Measurements from ENCODE around the gene ANKMY1. TPM values are rescaled to one million over a fixed set of nuclear protein-coding genes. Genes with fewer than 3 reads are reported as not detected.

The ANKMY1 gene
- total and polyA plus RNA-seq, 10 donors: 7.6 to 45.5 (median 29.4) TPM

GRCh38 chr2:240555541-240556250 lies 2.1 kb downstream of the ANKMY1 start:
- WGBS, 5 donors: 85 to 96% (median 95%) methylated on average over 12 to 16 of the region's 16 CpGs
- Histone ChIP-seq H3K4me1 (peaks cover 29 to 66% (median 46%) of the 10 kb centered on the region in 6 donors), H3K9me3 (peaks cover 0 to 8% (median 2%) of the 10 kb centered on the region in 8 donors), H3K4me3 (no peak overlapping the region), H3K27ac (no peak overlapping the region), H3K27me3 (replicated peaks in 1 of 7) (peaks cover 0 to 7% (median 0%) of the 10 kb centered on the region in 7 donors), H3K36me3 (peaks cover 0 to 66% (median 18%) of the 10 kb centered on the region in 6 donors)
- DNase-seq: no peak
- TF ChIP-seq POLR2AphosphoS5 (IDR thresholded peaks at IDR 0.05) (no peak), POLR2A (IDR thresholded peaks at IDR 0.05) (no peak), CTCF (IDR thresholded peaks at IDR 0.05 in 8 of 11, conservative IDR thresholded peaks at IDR 0.05 in 3 of 11) (no peak)
- intact Hi-C loops (cut with DNase I; ENCODE audit: low total_unique reads): no loop called here

DNA sequence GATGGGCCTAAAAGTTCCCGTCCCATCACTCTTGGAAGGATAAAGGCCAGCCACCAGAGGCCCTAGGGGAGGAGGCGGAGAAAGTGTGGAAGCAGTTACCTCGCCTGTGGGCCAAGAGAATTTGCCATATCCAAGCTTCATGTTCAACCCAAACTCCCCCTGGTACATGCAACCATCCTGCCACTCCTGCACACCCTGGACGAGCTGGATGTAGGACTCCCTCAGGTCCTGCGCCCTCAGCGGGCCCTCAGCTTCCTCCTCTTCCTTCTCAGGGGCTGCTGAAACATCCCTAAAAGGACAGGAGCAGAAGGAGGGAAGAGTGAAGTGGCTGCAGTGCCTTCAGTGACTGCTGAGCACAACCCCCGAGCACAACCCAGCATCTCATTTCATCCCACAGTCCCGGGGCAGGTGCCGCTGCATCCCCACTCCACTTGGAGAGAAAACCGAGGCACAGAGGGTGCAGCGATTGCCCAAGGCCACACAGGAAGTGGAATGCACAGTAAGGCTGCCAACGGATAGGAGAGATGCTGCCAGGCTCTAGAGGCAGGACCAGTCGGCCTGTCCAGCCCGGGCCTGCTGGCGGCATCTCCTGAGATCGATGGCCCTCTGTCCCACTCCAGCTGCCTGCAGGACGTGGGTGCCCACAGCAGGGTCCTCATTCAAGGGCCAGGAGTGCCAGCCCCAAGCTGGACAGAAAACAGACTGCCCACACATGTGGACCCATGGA lies 2.9 kb downstream of the ANKMY1 start:
- no peak for TF ChIP-seq POLR2A (IDR thresholded peaks at IDR 0.05)
- no peak for TF ChIP-seq POLR2AphosphoS5 (IDR thresholded peaks at IDR 0.05)
- TF ChIP-seq CTCF (IDR thresholded peaks at IDR 0.05 in 8 of 11, conservative IDR thresholded peaks at IDR 0.05 in 3 of 11): no peak
- peaks cover 0 to 7% (median 0%) of the 10 kb centered on the region in 7 donors for H3K27me3 ChIP-seq (replicated peaks in 1 of 7)
- intact Hi-C loops (cut with DNase I; ENCODE audit: low total_unique reads): no loop called here
- DNase-seq: peak; percentile 73
- no peak overlapping the region for H3K27ac ChIP-seq
- H3K36me3 ChIP-seq: peaks cover 0 to 68% (median 22%) of the 10 kb centered on the region in 6 donors
- WGBS, 5 donors: 86 to 92% (median 89%) methylated on average over 10 to 17 of the region's 17 CpGs
- peaks cover 28 to 62% (median 43%) of the 10 kb centered on the region in 6 donors for H3K4me1 ChIP-seq
- no peak overlapping the region for H3K4me3 ChIP-seq
- H3K9me3 ChIP-seq: peaks cover 0 to 12% (median 3%) of the 10 kb centered on the region in 8 donors

DNA sequence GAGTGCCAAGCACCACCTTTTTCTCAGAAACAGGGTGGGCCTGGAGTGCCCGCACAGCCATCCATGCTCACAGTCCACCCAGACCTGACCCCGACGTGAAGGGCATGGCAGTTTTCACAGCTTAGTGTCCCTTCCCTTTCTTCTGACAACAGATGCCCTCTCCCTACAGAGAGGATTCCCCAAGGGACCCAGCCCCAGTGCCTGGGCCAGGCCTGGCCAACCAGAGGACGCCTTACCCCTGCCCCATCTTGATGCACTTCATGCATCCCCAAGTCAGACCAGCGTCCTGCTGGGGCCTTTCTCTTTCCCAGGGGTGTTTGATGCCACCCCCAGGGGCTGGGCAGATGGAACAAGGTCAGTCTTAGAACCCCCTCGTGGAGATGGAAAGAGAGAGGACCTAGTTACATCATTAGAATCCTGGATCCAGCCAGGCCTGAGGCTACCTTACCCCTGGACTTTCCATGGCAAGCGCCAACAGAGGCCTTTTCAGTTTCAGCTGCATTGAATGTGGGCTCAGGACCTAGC lies 3.8 kb downstream of the ANKMY1 start:
- Histone ChIP-seq H3K4me1 (peaks cover 19 to 53% (median 34%) of the 10 kb centered on the region in 6 donors), H3K4me3 (no peak overlapping the region), H3K36me3 (peaks cover 0 to 67% (median 22%) of the 10 kb centered on the region in 6 donors), H3K27ac (no peak overlapping the region), H3K27me3 (replicated peaks in 1 of 7) (peaks cover 0 to 7% (median 0%) of the 10 kb centered on the region in 7 donors), H3K9me3 (peaks cover 0 to 12% (median 3%) of the 10 kb centered on the region in 8 donors)
- TF ChIP-seq POLR2A (IDR thresholded peaks at IDR 0.05) (no peak), POLR2AphosphoS5 (IDR thresholded peaks at IDR 0.05) (no peak)
- DNase-seq: peak; percentile 56
- intact Hi-C loops (cut with DNase I; ENCODE audit: low total_unique reads): no loop called here
- 89 to 96% (median 93%) methylated on average over 7 of the region's 7 CpGs for WGBS, 5 donors

GRCh38 chr2:240551811-240552210 lies 6.0 kb downstream of the ANKMY1 start:
- WGBS, 5 donors: 0 to 38% (median 31%) methylated on average over 1 of the region's 1 CpG
- DNase-seq: no peak

More at GRCh38 chr2:240551811-240552210, 6.0 kb downstream of the ANKMY1 start:
- peaks cover 0 to 31% (median 13%) of the 10 kb centered on the region in 6 donors for H3K4me1 ChIP-seq
- H3K9me3 ChIP-seq: peaks cover 0 to 12% (median 3%) of the 10 kb centered on the region in 8 donors
- H3K27ac ChIP-seq: peak overlapping the region in 3 of 8 donors; percentile 1 to 8 (median 7)
- intact Hi-C loops (cut with DNase I; ENCODE audit: low total_unique reads): no loop called here
- H3K4me3 ChIP-seq: no peak overlapping the region
- no peaks in the 10 kb centered on the region for H3K27me3 ChIP-seq (replicated peaks in 1 of 7)
- TF ChIP-seq CTCF (IDR thresholded peaks at IDR 0.05 in 8 of 11, conservative IDR thresholded peaks at IDR 0.05 in 3 of 11) (no peak), POLR2A (IDR thresholded peaks at IDR 0.05) (no peak), POLR2AphosphoS5 (IDR thresholded peaks at IDR 0.05) (no peak)
- peaks cover 0 to 59% (median 22%) of the 10 kb centered on the region in 6 donors for H3K36me3 ChIP-seq

Measured in spleen (tissue), 11 donors.